ENCODE measurements around the gene MEF2C.
"Not testable (repeated sequence)": the region's sequence is repeated elsewhere in the genome, so short reads cannot be mapped to it uniquely, and the experiment has no call there.

DNA sequence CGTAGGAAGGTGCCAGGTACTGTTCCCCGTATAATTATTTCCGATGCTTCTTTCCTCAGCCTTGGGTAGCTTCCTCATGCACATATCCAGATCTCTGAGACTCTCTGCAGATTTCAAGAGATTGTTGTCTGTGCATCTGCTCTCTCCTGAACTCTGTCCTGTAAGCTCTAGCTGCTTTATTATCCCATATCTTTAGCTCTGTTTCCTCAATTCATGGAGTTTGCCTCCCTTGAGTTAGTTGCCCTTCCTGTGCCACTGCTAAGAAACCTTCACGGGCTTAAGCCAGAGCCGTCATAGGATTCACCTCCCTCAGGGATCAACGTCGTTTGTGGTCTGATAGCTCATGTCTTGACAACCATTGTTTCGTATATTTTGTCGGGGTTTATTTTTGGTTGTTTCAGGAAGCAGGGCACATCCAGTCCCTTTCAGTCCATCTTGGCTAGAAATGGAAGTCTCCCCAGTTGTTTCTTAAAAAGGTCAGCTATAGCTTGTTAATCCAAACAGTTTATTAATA is 28.1 kb upstream of the MEF2C start:
- not testable (repeated sequence) for TF ChIP-seq CTCF (IDR thresholded peaks at IDR 0.05; ENCODE audit: low read length); EZH2 (IDR thresholded peaks at IDR 0.05; ENCODE audit: borderline replicate concordance, low read length)
